HG03175 (cell line): Measurements from ENCODE around the gene CTNND2.

Experiments
- ATAC-seq: cut with Tn5 transposase; IDR thresholded peaks from one replicate; pipeline ENCODE4 v1.9.1; 2021; ENCODE audit warnings: mild to moderate bottlenecking, moderate library complexity; ENCODE audit not compliant: unreplicated experiment

The CTNND2 gene

GRCh38 chr5:11780641-11781345 lies 123.5 kb downstream of the CTNND2 start:
- no peak for ATAC-seq

DNA sequence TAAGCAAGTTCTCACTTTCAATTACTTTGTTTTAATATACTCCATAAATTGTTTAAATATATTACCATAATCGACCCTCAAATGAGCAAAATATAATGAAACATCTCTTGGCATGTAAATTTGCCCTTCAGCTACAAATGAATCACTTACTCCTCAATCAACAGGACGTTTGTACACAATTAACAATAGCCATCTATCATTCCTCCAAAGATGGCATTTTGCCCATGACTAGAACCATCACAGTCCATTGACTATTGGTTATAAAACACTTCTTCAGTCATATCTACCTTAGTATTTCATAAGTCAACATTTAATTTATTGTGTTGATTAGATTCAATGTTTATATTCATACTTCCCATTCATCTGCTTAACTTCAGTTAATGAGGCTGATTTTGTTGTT lies 127.2 kb downstream of the CTNND2 start:
- ATAC-seq, result no peak

- no peak for ATAC-seq
These were observed 133.9 kb downstream of the CTNND2 start for GRCh38 chr5:11770310-11770709.

GRCh38 chr5:11760934-11761603 lies 143.2 kb downstream of the CTNND2 start:
- no peak for ATAC-seq

DNA sequence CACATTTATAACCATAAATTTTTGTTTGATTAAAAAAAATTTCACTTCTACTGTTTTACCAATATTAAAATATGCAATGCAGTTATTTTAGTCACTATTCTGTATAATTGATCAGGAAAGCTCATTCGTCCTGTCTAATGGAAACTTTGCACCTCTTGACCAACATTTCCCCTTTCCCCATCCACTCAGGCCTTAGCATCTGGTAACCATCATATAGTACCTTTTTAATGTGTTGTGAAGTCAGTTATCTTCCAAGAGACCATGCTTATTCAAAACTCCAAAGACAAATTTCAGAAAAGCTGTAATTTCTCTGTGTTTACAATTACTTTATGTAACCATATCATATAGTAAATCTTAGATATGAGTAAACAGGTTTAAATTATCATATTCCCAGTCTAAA lies 145.9 kb downstream of the CTNND2 start:
- no peak for ATAC-seq

DNA sequence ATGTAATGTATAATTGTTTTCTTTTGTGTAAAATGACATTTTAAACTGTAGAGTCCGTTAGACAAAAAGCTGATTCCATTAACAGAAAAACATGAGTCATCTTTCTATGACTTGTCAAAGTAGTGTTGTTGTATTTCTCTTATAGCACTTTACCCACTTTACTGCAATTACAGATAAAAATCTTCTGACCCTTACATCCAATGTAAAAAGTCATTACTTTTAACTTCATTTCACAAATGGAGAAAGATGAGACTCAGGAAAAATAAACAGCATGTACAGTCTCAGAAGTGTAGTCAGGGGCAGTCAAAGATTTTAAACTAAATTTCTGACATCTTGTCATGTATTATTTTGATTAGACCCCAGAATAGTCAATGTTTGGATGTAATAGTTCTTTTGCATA lies 146.6 kb downstream of the CTNND2 start:
- ATAC-seq, result no peak

- no peak for ATAC-seq
These were observed 167.2 kb downstream of the CTNND2 start for GRCh38 chr5:11737010-11737409.

GRCh38 chr5:11734369-11734768 lies 169.9 kb downstream of the CTNND2 start:
- ATAC-seq, result no peak

- no peak for ATAC-seq
These were observed 170.4 kb downstream of the CTNND2 start for GRCh38 chr5:11733840-11734192.

DNA sequence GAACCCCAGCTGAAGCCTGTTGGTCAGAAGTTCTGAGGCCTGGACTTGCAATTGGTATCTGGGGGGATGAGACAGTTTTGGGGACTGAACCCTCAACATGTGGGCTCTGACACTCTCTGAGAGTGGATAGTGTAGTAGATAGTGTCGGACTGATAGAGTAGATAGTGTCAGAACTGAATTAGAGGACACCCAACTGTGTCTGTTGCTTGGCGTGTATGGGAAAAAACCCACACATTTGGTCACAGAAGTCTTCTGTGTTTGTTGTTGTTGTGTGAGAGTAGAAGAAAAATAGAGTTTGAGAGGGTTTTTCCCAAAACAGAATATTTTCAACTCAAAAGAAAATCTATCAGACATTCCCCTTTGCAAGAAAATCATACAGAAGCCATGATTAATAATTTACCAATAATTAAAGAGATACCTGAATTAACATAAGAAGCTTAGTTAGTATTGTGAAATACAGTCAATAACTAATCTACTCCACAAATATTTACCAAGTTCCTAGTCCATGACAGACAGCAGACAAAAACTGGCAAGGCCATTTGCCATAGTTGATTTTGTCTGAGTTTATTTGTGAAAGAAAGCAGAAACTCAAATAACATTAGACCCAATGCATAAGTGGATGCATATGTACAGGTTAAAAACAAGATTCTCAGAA lies 170.9 kb downstream of the CTNND2 start:
- ATAC-seq, result no peak

- ATAC-seq, result no peak
These were observed 179.3 kb downstream of the CTNND2 start for GRCh38 chr5:11724940-11725339.

DNA sequence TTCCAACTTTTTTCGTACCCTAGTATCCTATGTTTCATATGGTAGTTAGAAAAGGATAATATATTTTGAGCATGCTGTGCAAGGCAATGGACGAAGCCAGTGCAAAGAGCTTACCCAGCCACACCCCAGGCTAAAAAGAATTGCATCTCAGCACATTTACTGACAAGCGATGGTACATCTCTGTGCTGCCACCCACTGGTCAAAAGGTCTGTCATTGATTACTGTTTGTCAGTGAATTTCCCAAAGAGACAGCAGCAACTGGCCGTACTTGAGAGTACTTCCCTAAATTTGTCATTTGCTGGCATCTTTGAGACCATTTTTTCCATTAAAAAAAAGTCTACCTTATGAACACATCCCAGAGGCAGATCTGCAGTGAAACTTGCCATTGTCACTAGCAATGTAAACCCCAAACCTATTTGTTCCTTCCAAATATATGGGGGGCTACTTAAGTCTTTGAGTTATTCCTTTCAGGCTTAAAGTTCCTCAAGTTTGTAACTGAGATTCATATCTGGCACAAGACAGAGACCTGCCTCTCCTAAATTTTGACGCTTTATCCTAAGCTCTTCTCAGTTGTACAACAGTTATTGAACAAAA lies 184.3 kb downstream of the CTNND2 start:
- ATAC-seq, result no peak

DNA sequence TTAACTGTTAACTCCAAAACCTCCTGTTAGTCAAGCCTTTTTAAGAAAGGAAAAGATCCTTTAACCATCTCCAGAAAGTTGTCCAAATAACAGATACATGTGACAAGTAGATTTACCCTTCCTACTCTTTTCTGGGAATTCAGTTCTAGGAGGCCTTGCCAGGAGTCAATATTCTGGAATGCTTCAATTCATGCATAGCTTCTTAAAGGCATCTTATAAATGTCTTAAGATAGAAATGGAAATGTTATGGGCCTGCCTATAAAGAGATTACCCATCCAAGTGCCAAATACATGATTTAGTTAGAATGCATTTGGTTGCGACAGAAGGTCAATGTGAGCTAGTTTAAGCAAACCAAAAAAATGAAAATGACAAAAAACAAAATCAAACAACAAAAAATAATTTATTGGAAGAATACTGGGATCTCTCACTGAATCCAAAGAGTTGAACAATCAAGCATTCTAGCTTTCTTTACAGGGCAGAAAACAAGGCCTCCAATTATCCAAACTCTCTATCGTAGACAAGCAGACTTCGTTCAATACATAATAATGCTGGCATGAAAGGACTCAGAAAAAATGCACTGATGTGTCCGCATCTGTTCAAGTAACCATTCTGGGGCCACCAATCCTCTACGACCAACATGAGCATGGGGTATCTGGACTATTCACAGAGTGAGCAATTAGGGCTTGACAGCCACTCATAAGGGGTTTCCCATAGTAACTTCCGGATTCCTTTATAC lies 188.6 kb downstream of the CTNND2 start:
- no peak for ATAC-seq

DNA sequence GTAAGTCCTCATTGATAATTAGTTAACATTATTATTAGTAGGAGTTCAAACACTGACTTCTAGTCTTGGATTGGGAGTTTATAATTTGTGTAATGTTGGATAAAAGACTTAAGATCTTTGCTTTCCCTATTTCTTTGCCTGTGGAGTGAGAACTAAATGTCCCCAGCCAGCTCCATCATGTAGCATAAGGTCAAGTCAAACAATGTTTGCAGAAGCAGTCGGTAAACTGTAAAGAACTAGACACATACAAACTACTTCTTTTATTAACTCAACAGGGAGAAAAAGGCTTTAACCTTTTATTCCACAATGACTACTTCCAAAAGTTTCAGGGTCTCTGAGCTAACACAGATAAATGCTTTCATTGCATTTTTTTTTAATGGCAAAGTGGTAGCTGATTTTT lies 192.3 kb downstream of the CTNND2 start:
- no peak for ATAC-seq

DNA sequence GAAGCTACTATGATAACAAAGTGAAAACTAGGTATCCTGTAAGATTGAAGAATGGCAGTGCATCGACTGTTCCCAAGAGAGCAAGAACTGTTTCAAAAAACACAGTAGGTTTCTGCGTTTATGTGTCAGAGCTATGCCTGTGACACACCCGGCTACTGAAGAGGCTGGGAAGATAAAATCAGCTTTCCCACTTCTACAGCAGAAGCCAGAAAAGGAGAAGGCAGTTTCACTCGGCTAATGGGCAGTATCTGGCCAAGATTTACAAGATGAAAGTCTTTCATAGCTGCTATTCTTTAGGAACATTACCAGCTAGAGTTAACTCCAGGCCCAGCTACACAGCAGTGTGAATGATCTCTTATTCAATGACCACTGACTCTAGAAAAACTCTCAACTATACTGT lies 195.2 kb downstream of the CTNND2 start:
- no peak for ATAC-seq

DNA sequence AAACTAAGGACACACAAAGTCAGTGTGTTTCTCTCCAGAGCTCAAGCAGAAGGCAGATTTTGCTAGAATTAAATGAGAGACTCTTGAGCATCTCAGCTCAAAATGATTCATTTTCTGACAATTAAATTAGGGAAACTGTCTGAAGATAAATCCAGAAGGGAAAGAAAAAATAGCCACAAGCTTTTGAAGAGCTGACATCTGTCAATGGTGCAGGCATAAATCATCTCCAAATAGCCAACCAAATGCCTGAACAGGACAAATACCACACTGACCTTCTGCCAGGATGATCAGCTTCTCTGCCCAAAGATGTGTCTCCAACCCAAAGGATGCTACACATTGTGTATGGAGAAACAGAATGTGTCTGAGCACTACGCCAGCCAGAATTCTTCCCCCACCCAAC lies 199.3 kb downstream of the CTNND2 start:
- no peak for ATAC-seq

DNA sequence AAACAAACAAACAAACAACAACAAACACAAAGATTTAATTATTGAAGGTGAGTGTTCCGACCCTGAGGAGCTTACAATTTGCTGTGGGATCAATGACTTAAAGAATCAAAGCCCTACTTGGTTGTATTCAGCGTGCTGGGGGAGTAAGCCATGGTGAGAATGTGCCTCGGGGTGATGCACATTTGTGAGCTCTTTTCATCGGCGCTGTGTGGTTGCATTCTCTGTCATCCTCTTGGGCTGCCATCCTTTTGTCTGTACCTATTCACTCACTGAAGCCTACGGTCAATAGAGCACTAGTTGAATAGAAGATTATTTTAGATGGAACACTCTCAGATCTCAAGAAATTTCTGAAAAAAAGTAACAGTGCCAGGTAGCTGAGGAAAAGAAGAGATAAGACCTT lies 203.9 kb downstream of the CTNND2 start:
- no peak for ATAC-seq

DNA sequence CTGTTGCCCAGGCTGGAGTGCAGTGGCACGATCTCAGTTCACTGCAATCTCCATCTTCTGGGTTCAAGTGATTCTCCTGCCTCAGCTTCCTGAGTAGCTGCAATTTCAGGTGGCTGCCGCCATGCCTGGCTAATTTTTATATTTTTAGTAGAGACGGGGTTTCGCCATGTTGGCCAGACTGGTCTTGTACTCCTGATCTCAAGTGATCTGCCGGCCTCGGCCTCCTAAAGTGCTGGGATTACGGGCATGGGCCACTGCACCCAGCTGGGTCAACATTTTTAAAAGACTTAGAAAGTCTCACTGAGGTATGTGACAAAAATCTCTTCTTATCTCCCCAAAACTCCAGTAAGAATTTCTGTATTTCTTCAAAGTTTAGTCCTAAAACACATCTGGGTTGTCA lies 211.6 kb downstream of the CTNND2 start:
- no peak for ATAC-seq

- no peak for ATAC-seq
These were observed 216.7 kb downstream of the CTNND2 start for GRCh38 chr5:11687498-11687897.

DNA sequence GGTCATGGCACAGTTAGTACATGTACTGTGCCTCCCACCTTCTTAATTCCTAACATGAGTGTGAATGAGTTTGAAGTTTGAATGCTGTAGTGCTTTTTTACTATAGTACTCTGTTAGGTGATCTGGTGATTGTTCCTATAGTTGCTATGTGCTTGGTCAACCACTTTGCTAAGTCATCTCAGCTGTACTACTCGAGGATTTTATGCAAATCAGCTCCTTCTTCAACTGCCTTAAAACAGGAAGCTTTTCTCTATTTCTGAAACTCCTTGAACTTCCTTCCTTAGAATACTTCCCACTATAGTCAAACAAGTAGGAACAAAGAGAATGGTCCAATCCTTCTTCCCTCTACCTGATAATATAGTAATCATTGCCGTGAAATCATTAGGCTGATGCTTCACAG lies 219.6 kb downstream of the CTNND2 start:
- no peak for ATAC-seq

GRCh38 chr5:11683666-11684065 lies 220.6 kb downstream of the CTNND2 start:
- no peak for ATAC-seq
